B cell (primary cell): ENCODE data around the gene PSMD1. TPM values are rescaled to one million over a fixed set of nuclear protein-coding genes. Genes with fewer than 3 reads are reported as not detected.

Source experiments
- ATAC-seq: fragments of 200-7000 bp; cut with Tn5 transposase; one replicate; pipeline ENCODE4 v1.10.0; 2021; ENCODE audit warnings: low read depth, mild to moderate bottlenecking, moderate number of reproducible peaks, moderate library complexity
- CTCF ChIA-PET: fragments of 350-600 bp; sonication (Branson Sonifier 250); formaldehyde crosslinking; loops from one replicate; lab custom pipeline; 2021; ENCODE audit warnings: antibody characterized with exemption, inconsistent platforms; lab: Charles Lee
- POLR2A ChIA-PET: fragments of 350-600 bp; sonication (Branson Sonifier 250); formaldehyde crosslinking; loops from one replicate; lab custom pipeline; 2021; ENCODE audit warnings: antibody characterized with exemption; lab: Charles Lee
- DNase-seq: peaks from one replicate; pipeline ENCODE4 v3.0.0; 2013
- H2AFZ ChIP-seq: 2 replicates; pipeline ENCODE4 v1.6.1; 2012; ENCODE audit warnings: mild to moderate bottlenecking, low read depth, low read length; ENCODE audit not compliant: insufficient read depth, poor library complexity, severe bottlenecking
- H3K27ac ChIP-seq, 2 donors: 1 replicate in 1 of 2; 2 replicates in 1 of 2; pipeline ENCODE4 v1.5.1; 2012 to 2013; ENCODE audit warnings: low read length in 2 of 2, mild to moderate bottlenecking in 2 of 2, moderate library complexity in 1 of 2
- H3K27me3 ChIP-seq, 4 experiments: fragments of 200-600 bp in 1 of 4; sonication (generic) in 1 of 4; replicated peaks in 1 of 4; 1 replicate in 2 of 4; 2 replicates in 2 of 4; pipeline versions ENCODE4 v1.6.1 to v1.7.0; 2013 to 2016; ENCODE audit warnings: low read length in 3 of 4, mild to moderate bottlenecking in 2 of 4, mixed read lengths in 1 of 4, moderate library complexity in 1 of 4; ENCODE audit not compliant: insufficient read depth in 4 of 4, control insufficient read depth in 3 of 4; ENCODE audit errors: control extremely low read depth in 1 of 4
- H3K36me3 ChIP-seq, 2 experiments: replicated peaks in 1 of 2; 1 replicate in 1 of 2; 2 replicates in 1 of 2; pipeline versions ENCODE4 v1.6.1 to v1.7.1; 2013; ENCODE audit warnings: low read length in 1 of 2; ENCODE audit not compliant: insufficient read depth in 2 of 2, control insufficient read depth in 1 of 2; ENCODE audit errors: control extremely low read depth in 1 of 2, extremely low read depth in 1 of 2
- H3K4me1 ChIP-seq, 2 donors: fragments of 200-600 bp in 1 of 2; sonication (generic) in 1 of 2; 1 replicate in 1 of 2; 2 replicates in 1 of 2; pipeline versions ENCODE4 v1.5.1 to v1.6.1; 2013 to 2017; ENCODE audit warnings: low read length in 2 of 2; ENCODE audit not compliant: control insufficient read depth in 2 of 2, insufficient read depth in 2 of 2
- H3K4me2 ChIP-seq: replicated peaks from 2 replicates; pipeline ENCODE3; 2012; ENCODE audit warnings: mild to moderate bottlenecking, low read depth, low read length; ENCODE audit not compliant: poor library complexity, severe bottlenecking
- H3K4me3 ChIP-seq, 5 experiments: fragments of 200-600 bp in 1 of 5; sonication (generic) in 1 of 5; 1 replicate in 3 of 5; 2 replicates in 2 of 5; pipeline versions ENCODE4 v1.5.1 to v1.7.0; 2011 to 2016; ENCODE audit warnings: low read length in 4 of 5, mild to moderate bottlenecking in 4 of 5, low read depth in 2 of 5, control low read depth in 1 of 5, moderate library complexity in 1 of 5; ENCODE audit not compliant: insufficient read depth in 1 of 5; ENCODE audit errors: control extremely low read depth in 1 of 5, extremely low read depth in 1 of 5
- H3K79me2 ChIP-seq: fragments of 200-600 bp; sonication (generic); one replicate; pipeline ENCODE4 v1.6.0; 2016; ENCODE audit warnings: low read length; ENCODE audit not compliant: control insufficient read depth, insufficient read depth
- H3K9ac ChIP-seq: fragments of 200-600 bp; sonication (generic); 2 replicates; pipeline ENCODE4 v1.6.1; 2017; ENCODE audit warnings: mild to moderate bottlenecking, low read length, moderate library complexity
- H3K9me3 ChIP-seq, 3 donors: one replicate each; pipeline versions ENCODE4 v1.6.1 to v1.7.1; 2013; ENCODE audit warnings: low read length in 2 of 3; ENCODE audit not compliant: control insufficient read depth in 2 of 3, insufficient read depth in 1 of 3; ENCODE audit errors: control extremely low read depth in 1 of 3
- H4K20me1 ChIP-seq: 2 replicates; pipeline ENCODE4 v1.6.0; 2012; ENCODE audit warnings: mild to moderate bottlenecking, low read length; ENCODE audit not compliant: insufficient read depth, control insufficient read depth, poor library complexity, severe bottlenecking
- H3K27ac Mint-ChIP-seq: one replicate; pipeline ENCODE4 v1.8.0; 2021; ENCODE audit warnings: mixed read lengths
- H3K27me3 Mint-ChIP-seq: one replicate; pipeline ENCODE4 v1.8.0; 2021; ENCODE audit warnings: mixed read lengths
- H3K4me1 Mint-ChIP-seq: one replicate; pipeline ENCODE4 v1.8.0; 2021; ENCODE audit warnings: mixed read lengths
- H3K4me3 Mint-ChIP-seq: one replicate; pipeline ENCODE4 v1.8.0; 2021; ENCODE audit warnings: mixed read lengths
- H3K9me3 Mint-ChIP-seq: one replicate; pipeline ENCODE4 v1.8.0; 2022; ENCODE audit warnings: mixed read lengths; ENCODE audit not compliant: insufficient read depth
- EZH2 ChIP-seq: IDR thresholded peaks from 2 replicates; pipeline ENCODE4 v1.6.1; 2012; ENCODE audit warnings: borderline replicate concordance, low read depth, mild to moderate bottlenecking, moderate library complexity, low read length; ENCODE audit not compliant: insufficient read depth, poor library complexity, severe bottlenecking
- WGBS: methylation state at CpG from one replicate; pipeline ENCODE4 v1.1.5; 2013; ENCODE audit warnings: missing lambda C conversion rate; ENCODE audit not compliant: insufficient coverage; 5-methylcytosine and 5-hydroxymethylcytosine counted together
- intact Hi-C: fragments of 100-400 bp; cut with micrococcal nuclease; formaldehyde crosslinking; loops from one replicate; pipeline ENCODE4 v1.10.0; 2022
- polyA plus RNA-seq: library from polyadenylated mRNA; depleted of rRNA; stranded (reverse); fragments of >200 nt; gene quantifications from 2 replicates; pipeline ENCODE4 v1.2.3, GENCODE V29; 2012
- total RNA-seq, 2 donors: library from RNA; stranded (reverse); fragments of 120-200 nt in 1 of 2; gene quantifications; 1 replicate in 1 of 2; 2 replicates in 1 of 2; pipeline versions ENCODE4 v1.2.3 to v1.2.4, GENCODE V29; 2013 to 2022
- TF ChIP-seq, protein P1 (sequence below): fragments of 200-600 bp; IDR thresholded peaks from one replicate; pipeline ENCODE4 v1.8.0; 2022; ENCODE audit warnings: antibody characterized with exemption, mild to moderate bottlenecking

The PSMD1 gene
- total and polyA plus RNA-seq, 2 donors (not counting 1 experiment from before 2014, with no cell fraction given), result 21.5 to 48.2 TPM

DNA sequence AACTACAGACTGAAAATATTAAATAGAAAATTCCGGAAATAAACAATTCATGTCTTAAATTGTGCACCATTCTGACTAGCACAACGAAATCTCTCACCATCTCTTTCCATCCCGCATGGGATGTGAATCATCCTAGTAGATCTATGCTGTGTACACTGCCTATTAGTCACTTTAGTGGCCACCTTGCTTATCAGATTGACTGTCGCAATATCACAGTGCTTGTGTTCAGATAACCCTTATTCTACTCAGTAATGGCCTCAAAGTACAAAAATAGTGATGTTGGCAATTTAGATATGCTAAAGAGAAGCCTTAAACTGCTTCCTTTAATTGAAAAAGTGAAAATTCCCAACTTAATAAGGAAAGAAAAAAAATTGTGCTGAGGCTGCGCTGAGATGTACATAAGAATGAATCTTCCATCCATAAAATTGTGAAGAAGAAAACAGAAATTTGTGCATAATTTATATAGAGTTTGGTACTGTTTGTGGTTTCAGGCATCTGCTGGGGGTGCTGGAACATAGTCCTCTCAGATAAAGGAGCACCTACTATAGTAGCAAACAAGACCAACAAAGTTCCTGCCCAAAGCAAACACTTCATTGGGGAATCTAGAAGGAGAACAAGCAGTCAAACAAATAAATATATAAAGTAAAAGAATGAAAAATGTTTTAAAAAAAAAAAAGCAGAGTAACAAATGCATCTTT, 12.0 kb downstream of the PSMD1 start:
- no peak overlapping the region for H3K27ac ChIP-seq
- H4K20me1 ChIP-seq, result no peaks in the 10 kb centered on the region
- ChIA-PET POLR2A (no interaction called here), CTCF (interaction anchor here (0.7 to 2.1 kb wide), 2 partner anchors 11 to 15 kb away, joined by 3 to 13 read pairs; no protein-coding TSS in a partner anchor)
- H3K36me3 ChIP-seq, result peaks cover 2 to 60% of the 10 kb centered on the region in 2 experiments
- Mint-ChIP-seq H3K27me3 (no peaks in the 10 kb centered on the region), H3K27ac (no peak overlapping the region), H3K4me3 (no peak overlapping the region), H3K4me1 (no peaks in the 10 kb centered on the region), H3K9me3 (no peaks in the 10 kb centered on the region)
- H3K79me2 ChIP-seq, result no peaks in the 10 kb centered on the region
- no peak overlapping the region for H3K4me3 ChIP-seq
- no peaks in the 10 kb centered on the region for H3K4me1 ChIP-seq
- H3K27me3 ChIP-seq, result no peaks in the 10 kb centered on the region
- ATAC-seq (no peak), DNase-seq (no peak)
- H3K9ac ChIP-seq, result no peak overlapping the region
- intact Hi-C loops, result no loop called here
- 100% methylated on average over 2 of the region's 5 CpGs for WGBS
- no peak for TF ChIP-seq EZH2
- TF ChIP-seq, protein P1, sequence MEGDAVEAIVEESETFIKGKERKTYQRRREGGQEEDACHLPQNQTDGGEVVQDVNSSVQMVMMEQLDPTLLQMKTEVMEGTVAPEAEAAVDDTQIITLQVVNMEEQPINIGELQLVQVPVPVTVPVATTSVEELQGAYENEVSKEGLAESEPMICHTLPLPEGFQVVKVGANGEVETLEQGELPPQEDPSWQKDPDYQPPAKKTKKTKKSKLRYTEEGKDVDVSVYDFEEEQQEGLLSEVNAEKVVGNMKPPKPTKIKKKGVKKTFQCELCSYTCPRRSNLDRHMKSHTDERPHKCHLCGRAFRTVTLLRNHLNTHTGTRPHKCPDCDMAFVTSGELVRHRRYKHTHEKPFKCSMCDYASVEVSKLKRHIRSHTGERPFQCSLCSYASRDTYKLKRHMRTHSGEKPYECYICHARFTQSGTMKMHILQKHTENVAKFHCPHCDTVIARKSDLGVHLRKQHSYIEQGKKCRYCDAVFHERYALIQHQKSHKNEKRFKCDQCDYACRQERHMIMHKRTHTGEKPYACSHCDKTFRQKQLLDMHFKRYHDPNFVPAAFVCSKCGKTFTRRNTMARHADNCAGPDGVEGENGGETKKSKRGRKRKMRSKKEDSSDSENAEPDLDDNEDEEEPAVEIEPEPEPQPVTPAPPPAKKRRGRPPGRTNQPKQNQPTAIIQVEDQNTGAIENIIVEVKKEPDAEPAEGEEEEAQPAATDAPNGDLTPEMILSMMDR, result no peak
- H3K9me3 ChIP-seq, result no peaks in the 10 kb centered on the region
- H3K4me2 ChIP-seq, result no peak overlapping the region
- H2AFZ ChIP-seq, result no peak overlapping the region

DNA sequence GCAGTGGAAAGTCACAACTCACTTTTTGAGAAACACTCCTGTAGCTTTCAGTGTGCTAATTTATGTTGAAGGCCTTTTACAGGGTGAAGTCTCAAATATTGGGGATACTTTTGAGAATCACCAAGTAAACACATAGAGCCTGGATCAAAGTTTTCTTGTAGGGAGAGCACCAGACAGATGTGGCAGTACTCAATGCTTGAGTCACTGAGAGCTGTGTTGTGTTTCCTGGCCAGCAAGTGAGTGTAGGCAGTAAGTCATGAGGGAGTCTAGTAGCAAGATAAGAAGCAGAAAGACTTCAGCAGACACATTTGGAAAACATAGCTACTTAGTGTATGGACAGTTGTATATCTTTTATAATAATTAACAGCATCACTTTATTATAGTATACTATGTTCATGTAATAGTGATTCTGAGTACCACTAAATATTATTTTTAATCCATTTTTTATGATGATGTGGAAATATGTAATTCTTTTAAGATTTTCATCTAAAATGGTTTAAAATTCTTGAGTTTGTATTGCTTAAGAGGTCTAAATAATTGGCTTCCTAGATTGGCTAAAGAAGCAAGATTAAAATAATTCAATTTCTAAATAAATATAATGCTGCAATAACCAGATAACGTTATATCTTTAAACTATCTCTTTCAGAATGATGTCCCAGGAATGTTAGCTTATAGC, 12.8 kb downstream of the PSMD1 start:
- no peak for TF ChIP-seq EZH2
- TF ChIP-seq, protein P1, result no peak
- H4K20me1 ChIP-seq, result no peaks in the 10 kb centered on the region
- Mint-ChIP-seq H3K4me1 (no peaks in the 10 kb centered on the region), H3K27ac (no peak overlapping the region), H3K27me3 (no peaks in the 10 kb centered on the region), H3K4me3 (no peak overlapping the region), H3K9me3 (no peaks in the 10 kb centered on the region)
- no peaks in the 10 kb centered on the region for H3K9me3 ChIP-seq
- WGBS, result no CpG with 5 or more reads among the region's 1 CpG
- DNase-seq (no peak), ATAC-seq (no peak)
- peaks cover 2 to 53% of the 10 kb centered on the region in 2 experiments for H3K36me3 ChIP-seq
- no peak overlapping the region for H2AFZ ChIP-seq
- H3K9ac ChIP-seq, result no peak overlapping the region
- ChIA-PET CTCF (interaction anchor here (0.7 to 2.1 kb wide), 2 partner anchors 12 to 16 kb away, joined by 3 to 13 read pairs; no protein-coding TSS in a partner anchor), POLR2A (no interaction called here)
- intact Hi-C loops, result no loop called here
- H3K79me2 ChIP-seq, result no peaks in the 10 kb centered on the region
- no peak overlapping the region for H3K4me2 ChIP-seq
- H3K27ac ChIP-seq, result no peak overlapping the region
- no peak overlapping the region for H3K4me3 ChIP-seq
- H3K4me1 ChIP-seq, result no peaks in the 10 kb centered on the region
- H3K27me3 ChIP-seq, result no peaks in the 10 kb centered on the region
